DMS 273 treated with DMSO at 0.1 percent for 48 hours (cell line): ENCODE results near the gene CDC42BPA.
"Not testable (repeated sequence)": the region's sequence is repeated elsewhere in the genome, so short reads cannot be mapped to it uniquely, and the experiment has no call there.

Experiments used
- DNase-seq: peaks from one replicate; lab custom pipeline; 2025; lab: John Stamatoyannopoulos, UW

The CDC42BPA gene

GRCh38 chr1:227255086-227255732 lies 63.1 kb downstream of the CDC42BPA start:
- no peak for DNase-seq

GRCh38 chr1:227253065-227253464 lies 65.2 kb downstream of the CDC42BPA start:
- no peak for DNase-seq

GRCh38 chr1:227245613-227246320 lies 72.5 kb downstream of the CDC42BPA start:
- DNase-seq = no peak

GRCh38 chr1:227244339-227245118 lies 73.8 kb downstream of the CDC42BPA start:
- DNase-seq = no peak

- no peak for DNase-seq
Observed at GRCh38 chr1:227242811-227243682, 75.2 kb downstream of the CDC42BPA start.

- DNase-seq = no peak
Observed at GRCh38 chr1:227240983-227241382, 77.3 kb downstream of the CDC42BPA start.

- peak; percentile 61 for DNase-seq
Observed at GRCh38 chr1:227234998-227235405, 83.3 kb downstream of the CDC42BPA start.

- DNase-seq = not testable (repeated sequence)
Observed at GRCh38 chr1:227231128-227231527, 87.2 kb downstream of the CDC42BPA start.

- no peak for DNase-seq
Observed at GRCh38 chr1:227228201-227228600, 90.1 kb downstream of the CDC42BPA start.

GRCh38 chr1:227227761-227228160 lies 90.5 kb downstream of the CDC42BPA start:
- no peak for DNase-seq

GRCh38 chr1:227225715-227226346 lies 92.5 kb downstream of the CDC42BPA start:
- no peak for DNase-seq

GRCh38 chr1:227223171-227223806 lies 95.0 kb downstream of the CDC42BPA start:
- DNase-seq = no peak

GRCh38 chr1:227219715-227220292 lies 98.5 kb downstream of the CDC42BPA start:
- DNase-seq = no peak

- DNase-seq = no peak
Observed at GRCh38 chr1:227218870-227219573, 99.3 kb downstream of the CDC42BPA start.

- no peak for DNase-seq
Observed at GRCh38 chr1:227215863-227216510, 102.3 kb downstream of the CDC42BPA start.

GRCh38 chr1:227214207-227214606 lies 104.1 kb downstream of the CDC42BPA start:
- DNase-seq = no peak

- no peak for DNase-seq
Observed at GRCh38 chr1:227213426-227213825, 104.9 kb downstream of the CDC42BPA start.

- DNase-seq = no peak
Observed at GRCh38 chr1:227212164-227212563, 106.1 kb downstream of the CDC42BPA start.

GRCh38 chr1:227210604-227211003 lies 107.7 kb downstream of the CDC42BPA start:
- DNase-seq = no peak
